MM.1S (cell line): ENCODE data around the gene DPP6.

Source experiments
- DNase-seq: peaks from one replicate; pipeline ENCODE4 v3.0.0-alpha.2; 2015
- H2AFZ ChIP-seq: fragments of 300-600 bp; sonication (generic); 2 replicates; pipeline ENCODE4 v1.6.0; 2016; ENCODE audit warnings: antibody characterized with exemption, low read length
- H3F3A ChIP-seq: fragments of 300-600 bp; sonication (generic); 2 replicates; pipeline ENCODE4 v1.6.1; 2016; ENCODE audit warnings: mild to moderate bottlenecking, antibody characterized with exemption, low read length, moderate library complexity, mixed read lengths; ENCODE audit not compliant: insufficient read depth
- H3K27ac ChIP-seq: fragments of 300-600 bp; sonication (generic); 2 replicates; pipeline ENCODE4 v1.5.1; 2016; ENCODE audit warnings: mild to moderate bottlenecking, low read length
- H3K27me3 ChIP-seq: fragments of 300-600 bp; sonication (generic); replicated peaks from 2 replicates; pipeline ENCODE4 v1.6.0; 2016; ENCODE audit warnings: low read length; ENCODE audit not compliant: insufficient read depth
- H3K36me3 ChIP-seq: fragments of 300-600 bp; sonication (generic); replicated peaks from 2 replicates; pipeline ENCODE4 v1.6.1; 2016; ENCODE audit warnings: mild to moderate bottlenecking, low read length, mixed read lengths; ENCODE audit not compliant: insufficient read depth
- H3K4me1 ChIP-seq: fragments of 300-600 bp; sonication (generic); 2 replicates; pipeline ENCODE4 v1.6.1; 2016; ENCODE audit warnings: low read length, mixed read lengths
- H3K4me2 ChIP-seq: fragments of 300-600 bp; sonication (generic); 2 replicates; pipeline ENCODE4 v1.6.0; 2016; ENCODE audit warnings: low read depth, low read length
- H3K4me3 ChIP-seq: fragments of 300-600 bp; sonication (generic); 2 replicates; pipeline ENCODE4 v1.5.1; 2016; ENCODE audit warnings: low read length, mixed read lengths
- H3K79me2 ChIP-seq: fragments of 300-600 bp; sonication (generic); 2 replicates; pipeline ENCODE4 v1.6.1; 2016; ENCODE audit warnings: mixed run types, low read length, mixed read lengths
- H3K9ac ChIP-seq: fragments of 300-600 bp; sonication (generic); 2 replicates; pipeline ENCODE4 v1.6.1; 2016; ENCODE audit warnings: low read length, mixed read lengths
- H3K9me2 ChIP-seq: fragments of 300-600 bp; sonication (generic); replicated peaks from 2 replicates; pipeline ENCODE4 v1.6.1; 2016; ENCODE audit warnings: mild to moderate bottlenecking, low read length, mixed read lengths; ENCODE audit not compliant: insufficient read depth
- H3K9me3 ChIP-seq: fragments of 300-600 bp; sonication (generic); replicated peaks from 2 replicates; pipeline ENCODE4 v1.6.1; 2016; ENCODE audit warnings: mild to moderate bottlenecking, low read length, mixed read lengths; ENCODE audit not compliant: insufficient read depth
- H4K20me1 ChIP-seq: fragments of 300-600 bp; sonication (generic); 2 replicates; pipeline ENCODE4 v1.6.1; 2016; ENCODE audit warnings: mild to moderate bottlenecking, low read length, moderate library complexity, mixed read lengths; ENCODE audit not compliant: insufficient read depth
- CTCF ChIP-seq: fragments of 300-600 bp; sonication (generic); IDR thresholded peaks from 2 replicates; pipeline ENCODE4 v1.5.1; 2016; ENCODE audit warnings: antibody characterized with exemption, low read length, mixed read lengths
- EZH2 ChIP-seq: fragments of 300-600 bp; sonication (generic); optimal IDR thresholded peaks from 2 replicates; pipeline ENCODE3; 2017; ENCODE audit warnings: low read depth, mild to moderate bottlenecking, antibody characterized with exemption, low read length, mixed read lengths
- EZH2phosphoT487 ChIP-seq: fragments of 300-600 bp; sonication (generic); IDR thresholded peaks from 2 replicates; pipeline ENCODE4 v1.6.1; 2018; ENCODE audit warnings: antibody characterized with exemption, low read length

DPP6 gene

GRCh38 chr7:154172236-154172635, 120.0 kb downstream of the DPP6 start:
- no peak overlapping the region for H2AFZ ChIP-seq
- H3K9me2 ChIP-seq: no peaks in the 10 kb centered on the region
- no peak overlapping the region for H3K9ac ChIP-seq
- no peak for TF ChIP-seq EZH2phosphoT487
- no peak for TF ChIP-seq CTCF
- TF ChIP-seq EZH2: no peak
- H3K36me3 ChIP-seq: no peaks in the 10 kb centered on the region
- no peaks in the 10 kb centered on the region for H4K20me1 ChIP-seq
- no peak overlapping the region for H3K4me3 ChIP-seq
- H3K4me2 ChIP-seq: no peak overlapping the region
- H3F3A ChIP-seq: no peaks in the 10 kb centered on the region
- no peaks in the 10 kb centered on the region for H3K27me3 ChIP-seq
- no peaks in the 10 kb centered on the region for H3K79me2 ChIP-seq
- no peaks in the 10 kb centered on the region for H3K4me1 ChIP-seq
- no peak overlapping the region for H3K27ac ChIP-seq
- no peaks in the 10 kb centered on the region for H3K9me3 ChIP-seq
- DNase-seq: no peak

- Histone ChIP-seq H3K4me1 (no peaks in the 10 kb centered on the region), H3K9ac (no peak overlapping the region), H3K9me3 (no peaks in the 10 kb centered on the region), H3K27me3 (no peaks in the 10 kb centered on the region), H3K79me2 (no peaks in the 10 kb centered on the region), H3K4me2 (no peak overlapping the region), H2AFZ (no peak overlapping the region), H3K36me3 (no peaks in the 10 kb centered on the region), H4K20me1 (no peaks in the 10 kb centered on the region), H3K27ac (no peak overlapping the region), H3F3A (no peaks in the 10 kb centered on the region), H3K4me3 (no peak overlapping the region), H3K9me2 (no peaks in the 10 kb centered on the region)
- TF ChIP-seq CTCF (no peak), EZH2 (no peak), EZH2phosphoT487 (no peak)
- DNase-seq: no peak
These were observed 125.4 kb downstream of the DPP6 start for GRCh38 chr7:154177584-154177983.

GRCh38 chr7:154178895-154179294, 126.7 kb downstream of the DPP6 start:
- H3K9me2 ChIP-seq: no peaks in the 10 kb centered on the region
- no peak overlapping the region for H3K9ac ChIP-seq
- H3K4me1 ChIP-seq: no peaks in the 10 kb centered on the region
- no peaks in the 10 kb centered on the region for H3K79me2 ChIP-seq
- H3K36me3 ChIP-seq: no peaks in the 10 kb centered on the region
- no peak overlapping the region for H2AFZ ChIP-seq
- TF ChIP-seq CTCF (no peak), EZH2phosphoT487 (no peak), EZH2 (no peak)
- H3K27me3 ChIP-seq: no peaks in the 10 kb centered on the region
- no peak for DNase-seq
- no peaks in the 10 kb centered on the region for H3F3A ChIP-seq
- no peaks in the 10 kb centered on the region for H4K20me1 ChIP-seq
- H3K4me3 ChIP-seq: no peak overlapping the region
- H3K4me2 ChIP-seq: no peak overlapping the region
- H3K27ac ChIP-seq: no peak overlapping the region
- H3K9me3 ChIP-seq: no peaks in the 10 kb centered on the region
